Measurements from ENCODE around the gene LRP1-AS.

LRP1-AS gene

GRCh38 chr12:57179331-57180086 lies 32.1 kb upstream of the LRP1-AS start:
- no peak for DNase-seq

GRCh38 chr12:57178213-57178612 lies 30.8 kb upstream of the LRP1-AS start:
- no peak for DNase-seq

- DNase-seq, result no peak
These were observed 29.9 kb upstream of the LRP1-AS start for GRCh38 chr12:57177354-57177753.

- no peak for DNase-seq
These were observed 29.4 kb upstream of the LRP1-AS start for GRCh38 chr12:57176846-57177245.

- DNase-seq, result no peak
These were observed 28.7 kb upstream of the LRP1-AS start for GRCh38 chr12:57176139-57176477.

- DNase-seq, result peak; percentile 73
These were observed 28.2 kb upstream of the LRP1-AS start for GRCh38 chr12:57175428-57176138.

- DNase-seq, result no peak
These were observed 26.3 kb upstream of the LRP1-AS start for GRCh38 chr12:57173683-57174082.

GRCh38 chr12:57173089-57173488 lies 25.7 kb upstream of the LRP1-AS start:
- no peak for DNase-seq

- DNase-seq, result no peak
These were observed 24.2 kb upstream of the LRP1-AS start for GRCh38 chr12:57171668-57172067.

GRCh38 chr12:57170927-57171326 lies 23.5 kb upstream of the LRP1-AS start:
- no peak for DNase-seq

GRCh38 chr12:57170408-57170807 lies 23.0 kb upstream of the LRP1-AS start:
- no peak for DNase-seq

GRCh38 chr12:57169969-57170368 lies 22.6 kb upstream of the LRP1-AS start:
- DNase-seq, result no peak

- DNase-seq, result no peak
These were observed 21.8 kb upstream of the LRP1-AS start for GRCh38 chr12:57169046-57169795.

GRCh38 chr12:57168058-57168457 lies 20.6 kb upstream of the LRP1-AS start:
- DNase-seq, result no peak

GRCh38 chr12:57166971-57167371 lies 19.6 kb upstream of the LRP1-AS start:
- DNase-seq, result no peak

- DNase-seq, result no peak
These were observed 18.3 kb upstream of the LRP1-AS start for GRCh38 chr12:57165741-57166140.

GRCh38 chr12:57164966-57165625 lies 17.7 kb upstream of the LRP1-AS start:
- no peak for DNase-seq

- no peak for DNase-seq
These were observed 17.0 kb upstream of the LRP1-AS start for GRCh38 chr12:57164454-57164853.

GRCh38 chr12:57162553-57163125 lies 15.2 kb upstream of the LRP1-AS start:
- no peak for DNase-seq

- no peak for DNase-seq
These were observed 14.1 kb upstream of the LRP1-AS start for GRCh38 chr12:57161491-57161890.

GRCh38 chr12:57160741-57161140 lies 13.3 kb upstream of the LRP1-AS start:
- DNase-seq, result no peak

- DNase-seq, result no peak
These were observed 12.6 kb upstream of the LRP1-AS start for GRCh38 chr12:57160040-57160439.

- no peak for DNase-seq
These were observed 11.9 kb upstream of the LRP1-AS start for GRCh38 chr12:57159311-57159710.
